HG03159 (cell line): ENCODE measurements around the gene ANKRD65.
"Not testable (repeated sequence)": the region's sequence is repeated elsewhere in the genome, so short reads cannot be mapped to it uniquely, and the experiment has no call there.

Experiments used
- ATAC-seq: cut with Tn5 transposase; IDR thresholded peaks from one replicate; pipeline ENCODE4 v1.9.1; 2021; ENCODE audit warnings: mild to moderate bottlenecking, moderate library complexity; ENCODE audit not compliant: unreplicated experiment

The ANKRD65 gene

GRCh38 chr1:1373815-1374588 is 47.1 kb downstream of the ANKRD65 start:
- no peak for ATAC-seq

GRCh38 chr1:1373051-1373814 is 47.8 kb downstream of the ANKRD65 start:
- no peak for ATAC-seq

- no peak for ATAC-seq
Measured at GRCh38 chr1:1371746-1372711, 49.0 kb downstream of the ANKRD65 start.

- no peak for ATAC-seq
Measured at GRCh38 chr1:1371364-1371745, 49.7 kb downstream of the ANKRD65 start.

GRCh38 chr1:1370771-1371300 is 50.2 kb downstream of the ANKRD65 start:
- no peak for ATAC-seq

- ATAC-seq: not testable (repeated sequence)
Measured at GRCh38 chr1:1370094-1370493, 51.0 kb downstream of the ANKRD65 start.
